Left ventricle myocardium inferior (tissue), 1 donor: ENCODE results near the gene MECR. TPM values are rescaled to one million over a fixed set of nuclear protein-coding genes. Genes with fewer than 3 reads are reported as not detected.
"Not testable (repeated sequence)": the region's sequence is repeated elsewhere in the genome, so short reads cannot be mapped to it uniquely, and the experiment has no call there.

ENCODE experiments used
- DNase-seq: peaks from one replicate; pipeline ENCODE4 v3.0.0-alpha.2; 2020
- H3K27ac ChIP-seq: fragments of 200-600 bp; replicated peaks from 2 replicates; pipeline ENCODE4 v1.8.0; 2021
- H3K27me3 ChIP-seq: fragments of 200-600 bp; 2 replicates; pipeline ENCODE4 v1.8.0; 2021; ENCODE audit warnings: low read depth
- H3K36me3 ChIP-seq: fragments of 200-600 bp; 2 replicates; pipeline ENCODE4 v1.8.0; 2021
- H3K4me1 ChIP-seq: fragments of 200-600 bp; 2 replicates; pipeline ENCODE4 v1.8.0; 2021
- H3K4me3 ChIP-seq: fragments of 200-600 bp; 2 replicates; pipeline ENCODE4 v1.8.0; 2021; ENCODE audit warnings: mild to moderate bottlenecking, moderate library complexity
- H3K9me3 ChIP-seq: fragments of 200-600 bp; replicated peaks from 2 replicates; pipeline ENCODE4 v1.8.0; 2021
- intact Hi-C: fragments of 100-400 bp; cut with micrococcal nuclease; formaldehyde crosslinking; loops from one replicate; pipeline ENCODE4 v1.11.0; 2022
- total RNA-seq: library from RNA; stranded (reverse); fragmentation: NEBNext Ultra II Directional; extraction: Animal tissue kit (Norgen Biotek cat#: 25700); gene quantifications from one replicate; pipeline ENCODE4 v1.2.1, GENCODE V29; 2021
- TF ChIP-seq, protein P1 (sequence below): fragments of 200-600 bp; IDR thresholded peaks from 2 replicates; pipeline ENCODE4 v1.8.0; 2021; ENCODE audit warnings: antibody characterized with exemption, mild to moderate bottlenecking, borderline replicate concordance
- donor health status: DM: no; HTN: yes; CAD: no; lungs with severe emphysema.

MECR gene
- total RNA-seq, 1 donor from 2014 or later: 30.8 TPM

GRCh38 chr1:29237852-29238619, 7.3 kb upstream of the MECR start:
- H3K36me3 ChIP-seq: no peaks in the 10 kb centered on the region
- peak overlapping the region; percentile 77 for H3K4me3 ChIP-seq
- peaks cover 24% of the 10 kb centered on the region for H3K4me1 ChIP-seq
- peak overlapping the region; percentile 75 for H3K27ac ChIP-seq
- peaks cover 8% of the 10 kb centered on the region for H3K27me3 ChIP-seq
- no peaks in the 10 kb centered on the region for H3K9me3 ChIP-seq
- intact Hi-C loops: no loop called here
- TF ChIP-seq, protein P1, sequence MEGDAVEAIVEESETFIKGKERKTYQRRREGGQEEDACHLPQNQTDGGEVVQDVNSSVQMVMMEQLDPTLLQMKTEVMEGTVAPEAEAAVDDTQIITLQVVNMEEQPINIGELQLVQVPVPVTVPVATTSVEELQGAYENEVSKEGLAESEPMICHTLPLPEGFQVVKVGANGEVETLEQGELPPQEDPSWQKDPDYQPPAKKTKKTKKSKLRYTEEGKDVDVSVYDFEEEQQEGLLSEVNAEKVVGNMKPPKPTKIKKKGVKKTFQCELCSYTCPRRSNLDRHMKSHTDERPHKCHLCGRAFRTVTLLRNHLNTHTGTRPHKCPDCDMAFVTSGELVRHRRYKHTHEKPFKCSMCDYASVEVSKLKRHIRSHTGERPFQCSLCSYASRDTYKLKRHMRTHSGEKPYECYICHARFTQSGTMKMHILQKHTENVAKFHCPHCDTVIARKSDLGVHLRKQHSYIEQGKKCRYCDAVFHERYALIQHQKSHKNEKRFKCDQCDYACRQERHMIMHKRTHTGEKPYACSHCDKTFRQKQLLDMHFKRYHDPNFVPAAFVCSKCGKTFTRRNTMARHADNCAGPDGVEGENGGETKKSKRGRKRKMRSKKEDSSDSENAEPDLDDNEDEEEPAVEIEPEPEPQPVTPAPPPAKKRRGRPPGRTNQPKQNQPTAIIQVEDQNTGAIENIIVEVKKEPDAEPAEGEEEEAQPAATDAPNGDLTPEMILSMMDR: no peak
- peak; percentile 58 for DNase-seq

DNA sequence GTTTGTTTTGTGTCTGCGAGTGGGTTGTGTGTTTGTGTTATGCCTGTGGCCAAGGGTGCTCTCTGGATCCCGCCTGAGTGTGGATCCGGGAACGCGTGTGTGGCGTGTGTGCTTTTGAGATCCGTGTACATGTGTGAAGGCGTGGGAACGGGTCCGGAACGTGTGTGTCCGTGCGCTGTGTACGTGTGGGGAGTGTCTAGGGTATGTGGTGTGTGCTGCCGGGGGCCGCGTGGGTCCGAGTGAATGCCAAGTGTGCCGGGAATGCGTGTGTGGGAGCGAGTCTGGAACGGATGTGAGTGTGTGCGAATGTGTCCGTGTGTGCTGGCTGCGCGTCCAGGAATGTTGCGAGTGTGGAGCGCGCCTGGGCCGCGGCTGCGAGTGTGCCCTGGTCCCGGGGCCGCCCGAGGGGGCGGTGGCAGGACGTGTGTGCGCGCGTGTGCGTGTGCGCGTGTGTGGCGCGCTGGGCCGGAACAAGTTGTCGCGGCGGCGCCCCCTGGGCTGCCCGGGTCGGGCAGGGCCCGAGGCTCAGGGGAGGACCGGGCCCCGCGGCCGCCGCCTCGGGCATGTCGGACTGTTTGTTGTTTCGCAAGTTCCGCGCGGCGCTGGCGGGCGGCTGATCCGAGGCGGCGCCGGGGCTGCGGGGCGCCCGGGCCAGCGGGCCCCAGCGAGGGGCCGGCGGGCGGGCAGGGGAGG, 6.5 kb upstream of the MECR start:
- peak; percentile 47 for DNase-seq
- intact Hi-C loops: no loop called here
- Histone ChIP-seq H3K27me3 (peaks cover 8% of the 10 kb centered on the region), H3K36me3 (no peaks in the 10 kb centered on the region), H3K4me1 (peaks cover 24% of the 10 kb centered on the region), H3K4me3 (peak overlapping the region; percentile 77), H3K9me3 (no peaks in the 10 kb centered on the region), H3K27ac (peak overlapping the region; percentile 75)
- TF ChIP-seq, protein P1: no peak

DNA sequence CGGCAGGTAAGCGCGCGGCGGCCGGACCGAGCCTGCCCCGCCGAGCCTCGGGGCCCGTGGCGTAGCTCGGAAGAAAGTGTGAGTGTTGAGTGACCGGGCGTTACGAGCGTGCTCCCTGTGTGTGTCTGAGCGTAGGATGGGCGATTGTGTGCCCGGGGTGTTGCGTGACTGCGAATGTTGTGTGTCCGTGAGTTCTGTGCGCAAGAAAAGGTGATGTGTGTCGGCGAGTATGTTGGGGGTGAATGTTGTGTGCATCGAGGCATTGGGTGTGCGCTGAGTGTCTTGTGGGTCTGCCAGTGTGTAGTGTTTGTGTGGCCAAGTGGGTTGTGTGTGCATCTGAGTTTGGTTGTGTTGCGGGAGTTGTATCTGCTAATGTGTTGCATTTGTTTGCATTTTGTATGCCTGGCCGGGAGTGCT, 6.0 kb upstream of the MECR start:
- H3K36me3 ChIP-seq: no peaks in the 10 kb centered on the region
- H3K27ac ChIP-seq: no peak overlapping the region
- peak overlapping the region; percentile 77 for H3K4me3 ChIP-seq
- peaks cover 24% of the 10 kb centered on the region for H3K4me1 ChIP-seq
- no peaks in the 10 kb centered on the region for H3K9me3 ChIP-seq
- DNase-seq: no peak
- peaks cover 8% of the 10 kb centered on the region for H3K27me3 ChIP-seq
- intact Hi-C loops: no loop called here
- TF ChIP-seq, protein P1: no peak

- TF ChIP-seq, protein P1: peak; percentile 91
- Histone ChIP-seq H3K4me1 (peaks cover 27% of the 10 kb centered on the region), H3K27me3 (peaks cover 8% of the 10 kb centered on the region), H3K9me3 (no peaks in the 10 kb centered on the region), H3K27ac (peak within 1 kb of the TSS; percentile 75), H3K36me3 (no peaks in the 10 kb centered on the region), H3K4me3 (peak within 1 kb of the TSS; percentile 77)
- intact Hi-C loops: no loop called here
- peak; percentile 81 for DNase-seq
Measured at GRCh38 chr1:29235955-29236711, 5.4 kb upstream of the MECR start, which contains the start of gene PTPRU. Gene PTPRU (plus strand): TSS chr1:29236522. CDS start chr1:29236645, 123 bp downstream.

GRCh38 chr1:29234881-29235280, 4.1 kb upstream of the MECR start:
- H3K36me3 ChIP-seq, intact Hi-C loops, DNase-seq, H3K27me3 ChIP-seq, H3K4me3 ChIP-seq, H3K9me3 ChIP-seq, H3K27ac ChIP-seq: not testable (repeated sequence)
- H3K4me1 ChIP-seq: peaks cover 38% of the 10 kb centered on the region
